ENCODE data around the gene LMBR1. TPM values are rescaled to one million over a fixed set of nuclear protein-coding genes. Genes with fewer than 3 reads are reported as not detected.
A peak's percentile ranks its signal among the peaks of the same experiment; 100 is the strongest.
"Not testable (repeated sequence)": the region's sequence is repeated elsewhere in the genome, so short reads cannot be mapped to it uniquely, and the experiment has no call there.

The LMBR1 gene
- total and polyA plus RNA-seq, 5 donors from 2014 or later: 35.7 to 71.9 (median 39.9) TPM

DNA sequence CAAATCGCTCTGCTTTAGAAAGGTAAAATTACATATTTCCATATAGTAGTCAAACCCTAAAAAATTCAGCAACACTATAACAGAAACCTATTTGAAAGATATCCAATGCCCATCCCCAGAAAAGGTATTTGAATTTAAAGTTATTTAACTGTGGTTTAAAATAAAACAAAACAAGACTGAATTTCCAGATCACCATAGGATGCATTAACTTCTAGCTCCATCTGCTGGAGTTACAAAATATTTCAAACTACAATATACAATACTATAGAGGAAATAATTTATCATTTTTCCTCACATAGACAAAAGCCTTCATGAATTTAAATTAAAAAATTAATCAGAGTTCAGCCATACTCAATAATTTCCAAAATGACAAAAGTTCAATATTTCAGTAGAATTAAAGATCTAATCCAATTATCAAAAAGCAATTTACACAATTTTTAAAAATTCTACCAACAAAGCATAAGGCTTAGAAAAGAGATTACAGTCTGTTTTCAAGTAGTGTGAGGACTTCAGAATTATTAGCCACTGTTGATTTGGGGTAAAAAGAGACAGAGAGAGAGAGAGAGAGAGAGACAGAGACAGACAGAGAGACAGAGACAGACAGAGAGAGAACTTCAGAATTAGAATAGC, 75.9 kb downstream of the LMBR1 start:
- ATAC-seq (ENCODE audit: low read depth in 2 of 2): no peak
- Histone ChIP-seq H3K4me1 (ENCODE audit: control insufficient read depth, insufficient read depth, low read length, poor library complexity, severe bottlenecking) (no peaks in the 10 kb centered on the region), H3K27ac (ENCODE audit: insufficient read depth, low read length, poor library complexity, severe bottlenecking) (no peak overlapping the region), H3K9me3 (ENCODE audit: control insufficient read depth in 2 of 2, low read length in 2 of 2) (no peaks in the 10 kb centered on the region), H3K27me3 (ENCODE audit: control insufficient read depth, insufficient read depth, low read length) (no peaks in the 10 kb centered on the region), H3K4me3 (ENCODE audit: low read depth, low read length) (no peak overlapping the region), H3K36me3 (ENCODE audit: control insufficient read depth, insufficient read depth, low read length) (peaks cover 14% of the 10 kb centered on the region)
- no peak overlapping the region for H3K4me3 Mint-ChIP-seq
- peaks cover 27% of the 10 kb centered on the region for H3K36me3 Mint-ChIP-seq
- peak in 2 of 3 donors; percentile 13 to 43 for DNase-seq
- H3K4me1 Mint-ChIP-seq: peaks cover 0 to 6% (median 0%) of the 10 kb centered on the region in 4 donors
- no peak overlapping the region for H3K27ac Mint-ChIP-seq
- H3K27me3 Mint-ChIP-seq: no peaks in the 10 kb centered on the region
- H3K9me3 Mint-ChIP-seq: no peaks in the 10 kb centered on the region

DNA sequence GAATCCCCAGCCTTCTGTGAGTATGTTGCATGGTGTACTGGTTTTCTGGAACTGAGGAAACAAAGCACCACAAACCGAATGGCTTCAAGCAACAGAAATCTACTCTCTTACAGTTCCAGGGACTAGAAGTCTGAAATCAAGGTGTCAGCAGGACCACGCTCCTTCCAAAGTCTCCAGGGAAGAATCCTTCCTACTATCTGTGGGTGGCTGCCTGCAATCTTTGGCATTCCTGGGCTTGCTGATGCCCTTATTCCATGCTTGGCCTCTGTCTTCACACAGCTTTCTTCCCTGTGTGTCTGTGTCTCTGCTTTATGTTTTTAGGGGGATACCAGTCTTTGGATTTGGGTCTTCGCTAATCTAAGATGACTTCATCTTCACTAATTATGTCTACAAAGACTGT, 81.3 kb downstream of the LMBR1 start:
- ATAC-seq (ENCODE audit: low read depth in 2 of 2): no peak
- Mint-ChIP-seq H3K4me3 (no peak overlapping the region), H3K27ac (peak overlapping the region in 1 of 3 donors; percentile 5), H3K9me3 (no peaks in the 10 kb centered on the region), H3K27me3 (no peaks in the 10 kb centered on the region), H3K4me1 (peaks cover 10 to 17% (median 13%) of the 10 kb centered on the region in 4 donors), H3K36me3 (peaks cover 24% of the 10 kb centered on the region)
- Histone ChIP-seq H3K27ac (ENCODE audit: insufficient read depth, low read length, poor library complexity, severe bottlenecking) (no peak overlapping the region), H3K4me1 (ENCODE audit: control insufficient read depth, insufficient read depth, low read length, poor library complexity, severe bottlenecking) (no peaks in the 10 kb centered on the region), H3K36me3 (ENCODE audit: control insufficient read depth, insufficient read depth, low read length) (peaks cover 10% of the 10 kb centered on the region), H3K4me3 (ENCODE audit: low read depth, low read length) (no peak overlapping the region), H3K9me3 (ENCODE audit: control insufficient read depth in 2 of 2, low read length in 2 of 2) (no peaks in the 10 kb centered on the region), H3K27me3 (ENCODE audit: control insufficient read depth, insufficient read depth, low read length) (no peaks in the 10 kb centered on the region)
- no peak for DNase-seq

DNA sequence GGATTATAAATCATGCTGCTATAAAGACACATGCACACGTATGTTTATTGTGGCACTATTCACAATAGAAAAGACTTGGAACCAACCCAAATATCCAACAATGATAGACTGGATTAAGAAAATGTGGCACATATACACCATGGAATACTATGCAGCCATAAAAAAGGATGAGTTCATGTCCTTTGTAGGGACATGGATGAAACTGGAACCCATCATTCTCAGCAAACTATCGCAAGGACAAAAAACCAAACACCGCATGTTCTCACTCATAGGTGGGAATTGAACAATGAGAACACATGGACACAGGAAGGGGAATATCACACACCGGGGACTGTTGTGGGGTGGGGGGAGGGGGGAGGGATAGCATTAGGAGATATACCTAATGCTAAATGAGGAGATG, 89.3 kb downstream of the LMBR1 start:
- H3K27me3 ChIP-seq (ENCODE audit: control insufficient read depth, insufficient read depth, low read length); ATAC-seq (ENCODE audit: low read depth in 2 of 2); H3K27ac Mint-ChIP-seq; H3K4me3 Mint-ChIP-seq; H3K27me3 Mint-ChIP-seq; H3K9me3 ChIP-seq (ENCODE audit: control insufficient read depth in 2 of 2, low read length in 2 of 2); H3K36me3 ChIP-seq (ENCODE audit: control insufficient read depth, insufficient read depth, low read length); DNase-seq; H3K27ac ChIP-seq (ENCODE audit: insufficient read depth, low read length, poor library complexity, severe bottlenecking); H3K4me1 ChIP-seq (ENCODE audit: control insufficient read depth, insufficient read depth, low read length, poor library complexity, severe bottlenecking); H3K9me3 Mint-ChIP-seq; H3K4me3 ChIP-seq (ENCODE audit: low read depth, low read length): not testable (repeated sequence)
- peaks cover 12 to 18% (median 13%) of the 10 kb centered on the region in 4 donors for H3K4me1 Mint-ChIP-seq
- H3K36me3 Mint-ChIP-seq: peaks cover 29% of the 10 kb centered on the region

DNA sequence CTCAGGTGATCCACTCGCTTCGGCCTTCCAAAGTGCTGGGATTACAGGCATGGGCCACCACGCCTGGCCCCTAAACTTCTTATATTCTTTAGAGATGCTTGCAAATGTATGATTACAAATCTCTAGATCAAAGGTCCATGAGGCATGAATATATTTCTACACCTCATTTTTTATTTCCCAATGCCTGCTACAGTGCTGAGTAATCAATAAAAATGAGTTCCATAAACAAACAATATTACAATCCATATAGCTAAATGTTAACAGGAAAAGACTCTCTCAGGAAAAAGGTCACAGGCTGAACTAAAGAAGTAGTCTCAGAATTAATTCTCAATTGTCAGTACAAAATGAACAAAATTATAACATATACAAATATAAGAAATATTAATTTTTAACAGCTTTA, 90.8 kb downstream of the LMBR1 start:
- Histone ChIP-seq H3K27ac (ENCODE audit: insufficient read depth, low read length, poor library complexity, severe bottlenecking) (no peak overlapping the region), H3K9me3 (ENCODE audit: control insufficient read depth in 2 of 2, low read length in 2 of 2) (no peaks in the 10 kb centered on the region), H3K4me1 (ENCODE audit: control insufficient read depth, insufficient read depth, low read length, poor library complexity, severe bottlenecking) (no peaks in the 10 kb centered on the region), H3K36me3 (ENCODE audit: control insufficient read depth, insufficient read depth, low read length) (peaks cover 10% of the 10 kb centered on the region), H3K27me3 (ENCODE audit: control insufficient read depth, insufficient read depth, low read length) (no peaks in the 10 kb centered on the region), H3K4me3 (ENCODE audit: low read depth, low read length) (no peak overlapping the region)
- H3K27ac Mint-ChIP-seq: no peak overlapping the region
- H3K9me3 Mint-ChIP-seq: peaks cover 0 to 1% (median 0%) of the 10 kb centered on the region in 7 donors
- no peak overlapping the region for H3K4me3 Mint-ChIP-seq
- H3K27me3 Mint-ChIP-seq: no peaks in the 10 kb centered on the region
- no peak for ATAC-seq (ENCODE audit: low read depth in 2 of 2)
- peaks cover 20% of the 10 kb centered on the region for H3K36me3 Mint-ChIP-seq
- H3K4me1 Mint-ChIP-seq: peaks cover 0 to 11% (median 1%) of the 10 kb centered on the region in 4 donors
- DNase-seq: no peak

DNA sequence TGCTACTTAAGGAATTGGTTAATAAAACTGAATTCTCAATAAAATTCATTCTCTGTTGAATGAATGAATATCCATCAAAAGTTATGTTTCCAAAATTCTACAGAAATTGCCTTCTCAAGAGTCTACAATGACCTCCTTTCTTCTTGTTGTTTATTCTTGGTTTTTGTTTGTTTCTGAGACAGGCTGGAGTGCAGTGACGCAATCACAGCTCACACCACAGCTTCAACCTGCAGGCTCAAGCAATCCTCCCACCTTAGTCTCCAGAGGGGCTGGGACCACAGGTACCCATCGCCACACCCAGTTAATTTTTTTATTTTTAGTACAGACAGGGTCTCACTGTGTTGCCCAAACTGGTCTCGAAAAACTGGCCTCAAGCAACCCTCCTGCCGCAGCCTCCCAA, 97.6 kb downstream of the LMBR1 start:
- Mint-ChIP-seq H3K27me3 (no peaks in the 10 kb centered on the region), H3K4me3 (no peak overlapping the region), H3K36me3 (peaks cover 19% of the 10 kb centered on the region), H3K27ac (no peak overlapping the region), H3K9me3 (no peaks in the 10 kb centered on the region), H3K4me1 (peaks cover 0 to 5% (median 2%) of the 10 kb centered on the region in 4 donors)
- Histone ChIP-seq H3K9me3 (ENCODE audit: control insufficient read depth in 2 of 2, low read length in 2 of 2) (no peaks in the 10 kb centered on the region), H3K4me3 (ENCODE audit: low read depth, low read length) (no peak overlapping the region), H3K36me3 (ENCODE audit: control insufficient read depth, insufficient read depth, low read length) (peaks cover 17% of the 10 kb centered on the region), H3K27me3 (ENCODE audit: control insufficient read depth, insufficient read depth, low read length) (no peaks in the 10 kb centered on the region), H3K27ac (ENCODE audit: insufficient read depth, low read length, poor library complexity, severe bottlenecking) (no peak overlapping the region), H3K4me1 (ENCODE audit: control insufficient read depth, insufficient read depth, low read length, poor library complexity, severe bottlenecking) (no peaks in the 10 kb centered on the region)
- no peak for DNase-seq
- no peak for ATAC-seq (ENCODE audit: low read depth in 2 of 2)

DNA sequence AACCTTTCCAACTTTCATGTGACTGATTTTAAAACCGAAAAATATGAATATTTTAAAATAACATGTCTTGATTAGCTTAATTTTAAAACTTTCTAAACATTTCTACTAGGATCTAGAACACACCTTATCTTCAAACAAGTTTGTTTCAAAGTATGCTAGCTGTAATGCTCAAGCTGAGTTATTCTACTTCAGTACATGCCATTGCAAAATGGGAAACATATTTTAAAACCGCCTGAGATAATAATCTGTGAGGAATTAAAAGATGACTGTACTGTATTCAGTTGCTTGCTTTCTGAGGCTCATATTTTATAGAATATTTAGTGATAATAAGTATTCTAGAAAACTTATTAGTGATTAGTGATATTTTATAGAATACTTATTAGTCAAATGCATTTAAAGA, 99.6 kb downstream of the LMBR1 start:
- Histone ChIP-seq H3K27ac (ENCODE audit: insufficient read depth, low read length, poor library complexity, severe bottlenecking) (no peak overlapping the region), H3K36me3 (ENCODE audit: control insufficient read depth, insufficient read depth, low read length) (peaks cover 17% of the 10 kb centered on the region), H3K4me3 (ENCODE audit: low read depth, low read length) (no peak overlapping the region), H3K4me1 (ENCODE audit: control insufficient read depth, insufficient read depth, low read length, poor library complexity, severe bottlenecking) (no peaks in the 10 kb centered on the region), H3K27me3 (ENCODE audit: control insufficient read depth, insufficient read depth, low read length) (no peaks in the 10 kb centered on the region), H3K9me3 (ENCODE audit: control insufficient read depth in 2 of 2, low read length in 2 of 2) (no peaks in the 10 kb centered on the region)
- peaks cover 13% of the 10 kb centered on the region for H3K36me3 Mint-ChIP-seq
- H3K27ac Mint-ChIP-seq: no peak overlapping the region
- no peaks in the 10 kb centered on the region for H3K9me3 Mint-ChIP-seq
- DNase-seq (no peak), ATAC-seq (ENCODE audit: low read depth in 2 of 2) (no peak)
- peaks cover 0 to 7% (median 2%) of the 10 kb centered on the region in 4 donors for H3K4me1 Mint-ChIP-seq
- no peak overlapping the region for H3K4me3 Mint-ChIP-seq
- H3K27me3 Mint-ChIP-seq: no peaks in the 10 kb centered on the region

DNA sequence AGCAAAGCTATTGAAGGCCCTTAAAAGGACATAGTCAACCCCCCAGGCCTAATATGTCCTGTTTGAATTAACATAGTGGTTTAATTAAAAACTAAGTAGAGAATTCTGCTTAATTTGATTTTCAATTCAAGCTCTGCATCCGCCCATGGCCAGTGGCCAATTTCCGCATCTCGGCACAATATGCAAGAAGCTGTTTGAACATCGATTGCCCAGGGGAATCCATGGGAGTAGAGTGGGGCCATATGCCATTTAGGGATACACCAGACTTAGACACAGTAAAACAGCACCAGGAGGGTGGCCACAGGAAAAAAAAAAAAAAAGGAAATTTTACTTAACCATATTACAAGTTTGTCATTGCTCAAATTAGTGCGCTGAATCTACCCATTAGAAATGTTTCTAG, 100.4 kb downstream of the LMBR1 start:
- Mint-ChIP-seq H3K4me3 (no peak overlapping the region), H3K27me3 (no peaks in the 10 kb centered on the region), H3K27ac (no peak overlapping the region), H3K4me1 (peaks cover 0 to 7% (median 2%) of the 10 kb centered on the region in 4 donors), H3K36me3 (peaks cover 13% of the 10 kb centered on the region), H3K9me3 (no peaks in the 10 kb centered on the region)
- no peak for ATAC-seq (ENCODE audit: low read depth in 2 of 2)
- Histone ChIP-seq H3K27me3 (ENCODE audit: control insufficient read depth, insufficient read depth, low read length) (no peaks in the 10 kb centered on the region), H3K9me3 (ENCODE audit: control insufficient read depth in 2 of 2, low read length in 2 of 2) (no peaks in the 10 kb centered on the region), H3K36me3 (ENCODE audit: control insufficient read depth, insufficient read depth, low read length) (peaks cover 17% of the 10 kb centered on the region), H3K27ac (ENCODE audit: insufficient read depth, low read length, poor library complexity, severe bottlenecking) (no peak overlapping the region), H3K4me1 (ENCODE audit: control insufficient read depth, insufficient read depth, low read length, poor library complexity, severe bottlenecking) (no peaks in the 10 kb centered on the region), H3K4me3 (ENCODE audit: low read depth, low read length) (no peak overlapping the region)
- DNase-seq: no peak

DNA sequence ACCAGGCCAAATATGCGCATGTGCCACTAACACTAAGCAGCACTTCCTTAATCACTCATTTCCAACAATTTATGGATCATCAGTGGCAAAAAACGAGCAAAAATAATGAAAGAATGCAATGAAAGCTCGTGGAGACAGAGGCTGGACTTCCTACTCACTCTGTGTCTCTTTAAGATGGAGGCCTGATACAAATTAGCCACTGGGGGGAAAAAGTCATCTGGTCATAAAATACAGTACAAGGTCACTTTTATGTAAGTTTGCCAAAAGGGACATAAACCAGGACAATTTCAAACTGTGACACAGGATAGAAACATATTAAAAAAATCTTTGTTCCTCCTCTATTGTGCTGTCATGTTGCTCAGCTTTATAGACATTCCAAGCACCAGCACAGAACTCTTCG, 101.7 kb downstream of the LMBR1 start:
- H3K9me3 ChIP-seq (ENCODE audit: control insufficient read depth in 2 of 2, low read length in 2 of 2): no peaks in the 10 kb centered on the region
- H3K36me3 ChIP-seq (ENCODE audit: control insufficient read depth, insufficient read depth, low read length): peaks cover 16% of the 10 kb centered on the region
- H3K4me1 Mint-ChIP-seq: peaks cover 0 to 7% (median 2%) of the 10 kb centered on the region in 4 donors
- no peaks in the 10 kb centered on the region for H3K4me1 ChIP-seq (ENCODE audit: control insufficient read depth, insufficient read depth, low read length, poor library complexity, severe bottlenecking)
- ATAC-seq (ENCODE audit: low read depth in 2 of 2) (no peak), DNase-seq (no peak)
- no peak overlapping the region for H3K4me3 ChIP-seq (ENCODE audit: low read depth, low read length)
- H3K27me3 Mint-ChIP-seq: no peaks in the 10 kb centered on the region
- no peaks in the 10 kb centered on the region for H3K27me3 ChIP-seq (ENCODE audit: control insufficient read depth, insufficient read depth, low read length)
- H3K9me3 Mint-ChIP-seq: peaks cover 0 to 2% (median 0%) of the 10 kb centered on the region in 7 donors
- H3K4me3 Mint-ChIP-seq: no peak overlapping the region
- H3K36me3 Mint-ChIP-seq: peaks cover 13% of the 10 kb centered on the region
- no peak overlapping the region for H3K27ac Mint-ChIP-seq
- no peak overlapping the region for H3K27ac ChIP-seq (ENCODE audit: insufficient read depth, low read length, poor library complexity, severe bottlenecking)
